GM18511 (cell line): Measurements from ENCODE around the gene GFPT1.
"Not testable (repeated sequence)": the region's sequence is repeated elsewhere in the genome, so short reads cannot be mapped to it uniquely, and the experiment has no call there.

Experiments used
- ATAC-seq: cut with Tn5 transposase; IDR thresholded peaks from one replicate; pipeline ENCODE4 v1.9.1; 2021; ENCODE audit warnings: mild to moderate bottlenecking, moderate library complexity; ENCODE audit not compliant: unreplicated experiment

Gene GFPT1

DNA sequence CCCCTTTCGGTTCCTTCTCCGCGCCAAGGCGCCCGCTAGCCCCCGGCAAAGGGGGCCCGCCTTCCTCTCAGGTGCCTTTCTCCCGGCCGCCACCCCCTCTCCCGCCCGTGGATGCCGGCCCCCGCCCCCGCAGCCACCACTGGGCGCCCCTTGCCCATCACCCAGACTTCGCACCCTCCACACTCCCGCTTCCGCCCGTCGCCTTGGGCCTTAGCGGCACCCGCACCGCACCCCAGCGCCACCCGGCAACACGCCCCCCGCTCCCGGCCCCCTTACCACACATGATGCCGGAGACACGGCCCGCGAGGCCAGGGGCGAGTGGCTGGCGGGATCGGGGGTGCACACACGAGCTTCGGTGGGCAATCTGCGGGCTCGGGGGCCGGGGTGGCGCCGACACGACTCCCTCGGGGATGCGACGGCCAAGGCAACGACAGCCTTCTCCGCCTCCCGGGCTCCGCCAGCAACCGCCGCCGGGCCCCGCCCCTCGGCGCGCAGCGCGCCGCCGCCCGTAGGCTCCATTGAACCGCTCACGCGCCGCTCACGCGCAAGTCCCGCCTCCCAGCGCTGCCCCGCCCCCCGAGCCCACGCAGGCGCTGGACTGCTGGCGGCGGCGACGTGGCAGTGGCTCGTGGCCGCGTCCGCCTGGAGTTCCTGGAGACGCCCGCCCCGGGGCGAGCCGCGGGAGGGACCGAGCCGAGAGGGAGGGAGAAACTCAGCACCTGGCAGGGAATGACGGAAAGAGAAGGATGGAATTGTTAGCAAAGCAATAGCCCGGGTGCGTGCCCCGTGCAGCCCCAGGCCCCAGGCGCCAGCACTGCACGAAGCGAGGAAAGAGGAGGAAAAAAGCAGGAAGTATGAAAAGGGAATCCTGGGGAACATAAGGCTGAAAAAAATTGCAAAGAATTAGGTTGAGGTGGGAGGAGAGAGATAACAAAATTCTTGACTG lies at the start of gene GFPT1:
Gene GFPT1 (minus strand): TSS at position 439 of the 946 bp plus-strand sequence. CDS start 156 bp downstream, at position 283.
- ATAC-seq = peak; percentile 82

DNA sequence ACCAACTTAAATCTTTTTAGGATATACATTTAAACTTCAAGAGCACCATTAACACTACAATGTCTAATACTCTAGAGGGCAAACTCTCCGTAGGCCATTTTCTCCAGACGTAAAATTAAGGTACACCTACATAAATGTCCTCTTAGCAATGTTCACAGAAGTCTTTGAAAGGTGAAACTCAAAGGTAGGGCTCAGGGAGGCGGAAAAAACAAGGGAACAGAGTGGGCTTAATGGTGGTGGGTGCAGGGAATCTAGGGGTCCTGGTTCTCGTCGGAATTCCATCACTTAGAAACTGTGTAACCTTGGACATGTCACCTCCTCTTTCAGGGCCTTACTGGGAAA lies 49.5 kb upstream of the GFPT1 start:
- ATAC-seq = peak; percentile 12

DNA sequence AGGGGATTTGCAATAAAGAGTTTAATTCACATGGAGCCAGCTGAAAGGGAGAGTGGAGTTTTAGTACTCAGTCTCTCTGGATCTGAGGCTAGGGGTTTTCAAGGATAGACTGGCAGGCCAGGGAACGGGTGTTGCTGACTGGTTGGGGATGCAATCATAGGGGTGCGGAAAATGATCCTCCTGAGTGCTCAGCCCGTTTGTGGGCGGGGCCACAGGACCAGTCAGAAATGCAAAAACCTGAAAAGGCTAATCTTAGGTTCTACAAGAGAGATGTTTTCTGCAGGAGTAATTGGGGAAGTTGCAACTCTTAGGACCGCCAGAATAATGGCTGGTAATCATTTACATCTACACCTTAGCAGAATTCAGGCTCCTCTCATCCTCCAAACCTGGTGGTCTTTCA lies 47.7 kb upstream of the GFPT1 start:
- ATAC-seq = no peak

DNA sequence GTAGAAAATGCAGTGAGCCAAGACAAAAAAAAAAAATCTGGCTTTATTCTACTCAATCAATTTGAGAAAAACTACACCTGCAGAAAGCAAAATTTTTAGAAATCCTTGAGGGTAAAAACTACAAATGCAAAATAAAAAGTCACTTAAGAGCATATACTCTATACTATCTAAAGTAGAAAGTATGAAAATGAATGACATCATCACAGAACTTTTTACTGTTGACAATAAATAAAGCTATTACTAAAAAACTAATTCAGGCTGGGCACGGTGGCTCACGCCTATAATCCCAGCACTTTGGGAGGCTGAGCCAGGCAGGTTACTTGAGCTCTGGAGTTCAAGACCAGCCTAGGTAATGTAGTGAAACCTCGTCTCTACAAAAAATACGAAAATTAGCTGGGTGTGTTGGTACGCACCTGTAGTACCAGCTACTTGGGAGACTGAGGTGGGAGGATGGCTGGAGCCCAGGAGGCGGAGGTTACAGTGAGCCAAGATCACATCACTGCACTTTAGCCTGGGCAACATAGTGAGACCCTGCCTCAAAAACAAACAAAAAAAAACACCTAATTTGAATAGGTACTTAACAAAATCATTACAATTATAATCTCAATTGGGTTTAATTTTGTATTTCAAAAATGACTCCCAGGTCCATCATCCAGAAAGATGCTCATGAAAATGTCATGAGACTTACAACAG lies 42.6 kb upstream of the GFPT1 start:
- no peak for ATAC-seq

DNA sequence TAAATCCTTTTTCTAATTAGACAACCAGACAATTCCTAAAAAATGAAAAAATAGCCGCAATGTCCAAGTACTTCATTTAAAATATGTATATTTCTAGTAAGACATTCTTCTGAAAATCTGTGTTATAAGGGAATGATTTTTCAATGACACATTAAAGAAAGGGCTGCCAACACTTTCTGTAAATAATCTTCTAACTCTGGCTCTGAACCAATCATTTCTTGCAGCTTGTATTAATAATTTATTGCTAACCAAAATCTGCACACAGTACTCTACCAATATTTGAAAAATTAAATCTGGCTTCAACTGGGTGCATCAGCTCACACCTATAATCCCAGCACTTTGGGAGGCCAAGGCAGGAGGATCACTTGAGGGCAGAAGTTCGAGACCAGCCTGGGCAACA lies 42.0 kb upstream of the GFPT1 start:
- ATAC-seq = no peak

DNA sequence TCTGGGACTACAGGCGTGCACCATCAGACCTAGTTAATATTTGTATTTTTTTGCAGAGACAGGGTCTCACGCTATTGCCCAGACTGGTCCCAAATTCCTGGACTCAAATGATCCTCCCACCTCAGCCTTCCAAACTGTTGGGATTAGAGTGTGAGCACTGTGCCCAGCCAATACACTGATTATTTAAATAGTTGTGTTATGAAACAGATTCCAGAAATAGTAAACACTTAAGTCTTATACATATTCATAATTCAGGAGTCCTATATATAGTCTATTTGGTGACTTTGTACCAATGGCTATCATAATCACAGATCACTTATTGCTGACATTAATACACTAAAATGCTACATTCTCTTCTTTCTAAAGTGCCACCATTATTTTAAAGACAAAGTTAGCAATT lies 37.4 kb upstream of the GFPT1 start:
- ATAC-seq = no peak

DNA sequence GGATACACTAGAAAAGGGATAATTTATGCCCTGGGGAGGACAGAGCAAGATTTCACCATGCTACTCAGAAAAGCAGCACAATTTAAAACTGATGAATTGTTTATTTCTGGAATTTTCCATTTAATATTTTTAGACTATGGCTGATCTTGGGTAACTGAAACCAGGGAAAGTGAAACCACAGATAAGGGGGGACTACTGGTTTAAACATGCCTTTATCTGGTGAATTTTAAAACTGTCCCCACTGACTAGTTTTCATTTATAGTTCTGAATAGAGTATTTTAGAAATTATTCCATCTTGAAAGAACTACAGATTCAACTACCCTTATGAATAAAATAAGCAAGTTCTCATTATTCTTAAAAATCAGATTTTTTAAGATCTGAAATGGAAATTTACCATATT lies 35.2 kb upstream of the GFPT1 start:
- ATAC-seq = no peak

DNA sequence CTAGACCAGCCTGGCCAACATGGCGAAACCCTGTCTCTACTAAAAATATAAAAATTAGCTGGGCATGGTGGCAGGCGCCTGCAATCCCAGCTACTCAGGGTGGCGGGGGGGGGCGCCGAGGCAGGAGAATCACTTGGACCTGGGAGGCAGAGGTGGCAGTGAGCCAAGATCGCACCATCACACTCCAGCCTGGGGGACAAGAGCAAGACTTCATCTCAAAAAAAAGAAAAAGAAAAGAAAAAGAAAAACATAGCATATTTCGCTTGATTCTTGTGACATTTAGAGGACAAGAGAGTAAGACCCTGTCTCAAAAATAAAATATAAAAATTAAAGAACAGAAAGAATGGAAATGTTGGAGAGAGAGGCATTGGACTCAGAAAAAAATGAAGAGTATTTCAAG lies 32.1 kb upstream of the GFPT1 start:
- ATAC-seq = not testable (repeated sequence)

DNA sequence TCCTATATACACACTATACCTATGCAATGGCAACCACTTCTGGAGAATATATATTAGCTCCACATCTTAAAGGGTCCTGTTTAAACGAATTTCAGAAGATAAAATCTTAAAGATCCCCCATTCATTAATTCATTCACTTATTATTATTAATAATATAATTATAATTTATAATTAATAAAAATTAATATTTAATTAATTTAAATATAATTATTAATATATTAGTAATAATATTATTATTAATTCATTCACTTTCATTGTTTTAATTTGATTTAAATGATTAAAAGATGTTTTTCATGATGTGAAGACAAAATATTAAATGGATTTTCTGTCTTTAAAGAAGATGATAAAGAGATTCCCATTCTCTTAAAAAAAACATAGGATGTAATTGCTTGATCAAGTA lies 29.1 kb upstream of the GFPT1 start:
- ATAC-seq = no peak

DNA sequence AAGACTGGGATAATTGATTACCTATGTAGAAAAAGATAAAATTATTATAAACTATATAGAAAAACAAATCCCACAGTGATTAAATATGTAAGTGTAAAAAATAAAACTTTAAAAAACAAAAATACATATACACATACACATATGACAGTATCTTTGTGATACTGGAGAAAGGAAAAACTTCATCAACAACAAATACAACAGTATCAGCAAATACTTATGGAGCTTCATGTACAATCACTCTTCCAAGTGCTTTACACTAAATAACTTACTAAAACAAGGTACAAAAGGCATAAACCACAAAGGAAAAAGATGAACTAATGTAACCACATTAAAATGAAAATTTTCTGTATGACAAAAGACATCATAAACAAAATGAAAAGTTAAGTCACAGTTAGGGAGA lies 24.1 kb upstream of the GFPT1 start:
- no peak for ATAC-seq

DNA sequence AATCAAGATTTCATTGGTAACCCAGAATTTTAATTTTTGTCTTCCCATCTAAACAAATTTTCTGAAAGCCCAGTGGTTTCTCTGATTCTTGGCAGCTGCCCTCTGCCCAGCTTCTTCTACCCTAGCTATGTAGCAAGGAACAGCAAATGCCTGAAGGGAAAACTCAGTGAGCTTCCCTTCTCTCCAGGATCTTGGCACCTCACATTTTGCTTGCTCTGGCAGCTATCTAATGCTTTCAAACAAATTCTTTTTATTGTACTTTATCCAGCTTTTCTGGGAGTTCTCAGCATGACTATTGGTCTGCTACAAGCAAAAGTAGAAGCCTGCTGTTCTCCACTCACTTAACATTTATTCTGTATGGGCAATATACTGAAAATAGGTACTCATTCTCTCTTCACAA lies 18.3 kb upstream of the GFPT1 start:
- ATAC-seq = no peak

DNA sequence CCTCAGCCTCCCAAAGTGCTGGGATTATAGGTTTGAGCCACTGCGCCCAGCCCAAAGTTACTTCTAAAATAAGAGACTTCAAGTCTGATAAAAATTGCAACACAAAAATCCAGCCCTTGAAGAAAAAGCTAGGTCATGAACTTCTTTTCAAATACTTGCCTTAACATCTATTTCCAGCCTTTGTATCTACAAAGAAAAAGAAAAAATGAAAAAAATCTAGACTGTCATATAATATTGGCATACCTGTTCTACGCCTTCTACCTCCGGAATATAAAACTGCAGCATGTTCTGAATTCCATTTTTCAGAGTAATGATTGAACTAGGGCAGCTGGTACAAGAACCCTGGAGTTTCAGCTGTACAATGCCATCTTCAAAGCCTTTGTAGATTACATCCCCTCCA lies 13.1 kb upstream of the GFPT1 start:
- no peak for ATAC-seq

DNA sequence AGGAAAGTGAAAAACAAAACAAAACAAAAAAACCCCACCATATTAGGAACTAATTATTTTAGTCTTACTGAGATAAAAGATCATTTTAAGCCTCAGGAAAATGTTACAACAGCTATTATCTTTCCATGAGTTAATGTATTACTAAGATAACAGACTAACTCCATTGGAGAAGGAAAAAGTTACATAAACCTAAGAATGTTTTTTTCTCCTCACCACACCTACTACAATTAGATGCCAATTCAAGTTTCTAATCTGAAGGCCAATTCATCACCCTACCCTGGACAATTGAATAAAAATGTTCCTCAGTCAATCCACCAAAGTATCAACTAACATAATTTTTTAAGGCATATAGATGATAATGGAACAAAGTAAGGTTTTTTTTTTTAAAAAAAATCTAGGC lies 10.2 kb upstream of the GFPT1 start:
- no peak for ATAC-seq

DNA sequence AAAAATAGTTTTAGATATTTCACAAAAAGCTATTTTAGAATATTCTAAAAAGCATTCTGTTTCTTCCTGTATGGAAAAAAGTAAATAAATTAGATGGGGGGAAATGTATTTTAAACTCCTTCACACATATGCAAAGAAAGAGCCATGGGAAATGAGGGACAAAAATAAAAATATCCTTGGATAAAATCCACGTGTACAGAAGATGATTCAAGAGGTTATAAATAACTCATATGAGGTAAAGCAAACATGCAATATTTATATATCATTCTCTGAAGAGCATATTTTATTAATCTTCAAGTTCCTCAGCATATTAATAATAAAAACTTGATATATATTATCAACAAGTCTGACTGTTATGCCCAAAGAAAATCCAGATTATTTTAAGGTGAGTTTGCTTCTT lies 8.8 kb upstream of the GFPT1 start:
- ATAC-seq = no peak

DNA sequence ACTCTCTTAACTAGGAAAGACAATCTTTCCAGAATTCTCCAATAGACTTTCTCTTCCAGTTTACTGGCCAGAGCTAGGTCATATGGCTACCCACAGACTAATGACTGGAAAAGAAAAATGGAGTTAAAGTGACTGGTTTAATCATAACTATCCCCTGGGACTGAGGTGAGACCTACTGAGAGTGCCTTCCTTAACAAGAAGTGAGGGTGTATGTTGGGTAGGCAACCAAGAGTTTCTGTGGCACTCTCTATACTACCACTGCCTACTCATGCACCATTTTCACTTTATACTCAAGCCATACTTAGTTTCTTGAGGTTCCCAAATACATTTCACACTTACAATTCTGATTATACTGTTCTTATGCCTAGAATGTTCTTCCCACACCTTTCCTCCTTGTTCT lies 6.9 kb upstream of the GFPT1 start:
- no peak for ATAC-seq

DNA sequence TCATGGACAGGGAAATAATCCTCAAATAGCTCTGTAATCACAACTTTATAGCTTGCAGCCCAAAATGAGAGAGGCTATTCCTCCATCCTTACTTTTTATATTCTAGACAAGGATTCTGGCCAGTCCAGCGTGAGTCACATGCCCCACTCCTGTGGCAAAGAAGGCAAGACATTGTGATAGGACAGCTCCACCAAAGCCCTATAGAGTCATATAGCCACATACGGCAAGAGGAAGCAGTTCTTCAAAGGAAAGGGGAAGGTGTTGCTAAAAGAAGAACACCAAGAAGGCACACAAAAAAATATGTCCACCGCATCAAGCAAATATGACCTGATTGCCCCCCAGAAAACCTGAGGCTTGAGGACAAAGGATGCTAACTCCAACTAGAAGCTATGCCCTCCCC lies 3.4 kb upstream of the GFPT1 start:
- ATAC-seq = no peak

DNA sequence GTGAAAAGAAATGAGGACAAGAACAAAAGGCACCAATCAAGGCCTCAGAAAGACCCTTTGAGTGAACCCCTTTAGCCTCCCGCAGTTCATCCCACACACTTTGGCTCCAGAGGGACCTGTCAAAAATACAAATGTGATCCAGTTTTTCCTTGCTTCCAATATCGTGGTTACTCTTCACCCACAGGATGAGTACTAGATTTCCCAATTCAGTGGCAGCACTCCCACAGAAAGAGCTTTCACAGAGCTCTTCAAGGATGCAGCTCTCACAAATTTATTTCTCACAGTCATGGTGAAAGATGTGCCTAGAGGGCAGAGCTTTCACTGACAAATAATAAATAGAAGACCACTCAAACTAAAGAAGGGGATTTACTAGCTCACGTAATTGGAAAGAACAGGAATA lies 3.0 kb upstream of the GFPT1 start:
- no peak for ATAC-seq

DNA sequence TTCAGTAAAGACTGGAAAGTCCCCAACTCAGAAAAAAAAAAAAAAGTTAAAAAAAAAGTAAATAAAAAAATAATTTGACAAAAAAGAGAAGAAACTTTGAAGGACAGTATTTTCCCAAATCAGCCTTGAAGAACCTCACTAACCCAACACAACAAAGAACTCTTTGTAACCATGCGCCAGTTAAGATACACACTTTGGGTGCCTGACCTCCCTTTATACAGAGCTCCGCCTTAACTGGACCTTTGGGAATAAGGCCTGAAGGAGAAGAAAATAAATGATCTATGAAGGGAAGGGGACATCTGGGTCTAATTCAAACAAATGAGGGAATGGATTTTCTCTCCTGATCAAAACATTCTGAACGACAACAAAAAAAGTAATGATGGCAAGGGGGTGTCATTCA lies 2.2 kb upstream of the GFPT1 start:
- no peak for ATAC-seq

DNA sequence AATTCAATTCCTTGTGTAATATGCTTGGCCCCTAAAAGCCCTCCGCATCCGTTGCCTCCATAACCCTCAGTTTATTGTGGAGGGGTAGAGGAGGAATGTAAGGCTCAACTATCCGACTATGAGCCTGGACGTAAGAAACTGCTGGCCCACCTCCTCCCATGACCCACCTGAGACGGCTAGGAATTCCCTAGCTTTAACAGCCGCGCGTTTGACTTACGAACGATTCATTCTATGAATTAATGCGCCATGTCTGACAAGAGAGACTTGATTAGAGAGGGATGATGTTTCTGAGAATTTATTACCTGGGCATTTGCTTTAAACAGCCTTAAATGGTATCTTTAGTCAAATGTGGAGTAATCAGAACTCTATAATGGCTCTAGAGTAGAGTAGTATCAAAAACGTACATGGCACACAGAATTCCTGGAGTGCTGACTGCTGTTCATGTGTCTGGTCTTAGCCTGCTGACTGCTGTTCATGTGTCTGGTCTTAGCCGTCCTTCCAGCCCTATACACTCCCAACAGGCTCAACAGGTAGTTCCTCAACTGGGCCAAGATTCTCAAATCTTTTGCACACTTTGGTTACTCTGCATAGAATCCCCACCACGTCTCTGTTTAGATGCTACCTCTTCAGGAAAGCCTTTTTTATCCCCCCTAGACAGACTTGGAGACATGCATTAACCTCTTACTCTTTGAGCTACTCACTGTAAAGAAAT lies 899 bp upstream of the GFPT1 start:
- no peak for ATAC-seq

DNA sequence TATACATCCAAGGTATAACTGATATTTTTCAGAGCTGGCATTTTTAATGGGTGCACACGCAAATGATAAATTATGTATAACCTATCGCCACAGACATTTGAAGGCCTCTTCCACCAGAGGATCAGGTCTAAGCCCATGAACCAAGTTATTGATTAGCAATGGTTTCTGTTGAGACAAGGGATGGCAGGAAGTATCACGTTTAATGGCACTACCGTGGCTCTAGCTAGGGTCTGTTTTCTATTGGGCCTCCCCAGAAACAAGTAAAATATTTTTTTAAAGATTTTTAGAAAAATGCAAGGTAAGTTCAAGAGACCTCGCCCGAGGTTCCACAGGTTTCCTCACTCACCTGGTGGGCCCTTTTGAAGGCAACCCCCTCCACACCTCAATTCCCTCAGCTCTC lies 667 bp downstream of the GFPT1 start:
- ATAC-seq = peak; percentile 22

DNA sequence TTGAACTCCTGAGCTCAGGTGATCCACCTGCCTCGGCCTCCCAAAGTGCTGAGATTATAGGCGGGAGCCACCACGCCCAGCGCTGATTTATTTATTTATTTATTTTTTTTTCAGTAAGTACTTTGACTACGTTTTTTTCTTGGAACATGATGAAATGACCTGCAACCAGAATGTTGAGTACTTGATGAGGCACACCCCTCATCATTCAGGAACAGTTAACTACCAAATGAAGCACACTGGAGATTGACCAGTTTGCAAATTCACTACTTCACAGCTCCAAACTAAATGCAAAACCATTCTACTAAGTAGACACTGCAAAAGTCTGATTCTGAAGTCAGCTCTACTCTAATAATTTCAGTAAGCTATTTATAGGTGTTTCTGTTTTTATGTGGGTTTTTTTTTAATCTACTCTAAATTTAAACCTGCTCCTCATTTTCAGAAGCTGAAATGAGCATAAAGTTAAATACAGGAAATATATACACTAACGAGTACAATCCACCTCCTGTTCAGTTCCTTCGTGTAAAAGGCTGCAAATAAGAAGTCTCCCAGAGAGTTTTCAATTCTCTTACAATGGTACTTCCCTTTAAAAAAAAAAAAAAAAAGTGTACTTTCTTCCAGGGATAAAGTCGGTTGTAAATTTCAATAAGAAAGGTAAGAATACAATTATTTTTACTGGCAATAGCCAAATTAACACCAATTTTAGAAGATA lies 1.4 kb downstream of the GFPT1 start:
- ATAC-seq = no peak
